Anterior cingulate cortex (tissue), 58 donors: Measurements from ENCODE around the gene TOM1.
A peak's percentile ranks its signal among the peaks of the same experiment; 100 is the strongest.
"Not testable (repeated sequence)": the region's sequence is repeated elsewhere in the genome, so short reads cannot be mapped to it uniquely, and the experiment has no call there.

Experiments
- DNase-seq, 58 donors: peaks; one replicate each; lab custom pipeline; 2025; lab: John Stamatoyannopoulos, UW

The TOM1 gene

GRCh38 chr22:35363566-35364086 is 63.9 kb downstream of the TOM1 start:
- DNase-seq, result no peak

GRCh38 chr22:35364230-35364629 is 64.5 kb downstream of the TOM1 start:
- not testable (repeated sequence) for DNase-seq

GRCh38 chr22:35367331-35367886 is 67.7 kb downstream of the TOM1 start:
- DNase-seq, result no peak

- no peak for DNase-seq
Measured at GRCh38 chr22:35368386-35368785, 68.7 kb downstream of the TOM1 start.

- no peak for DNase-seq
Measured at GRCh38 chr22:35369996-35370395, 70.3 kb downstream of the TOM1 start.

GRCh38 chr22:35373781-35374180 is 74.1 kb downstream of the TOM1 start:
- peak in 7 of 58 donors; percentile 10 to 54 (median 26) for DNase-seq

- no peak for DNase-seq
Measured at GRCh38 chr22:35375031-35375430, 75.3 kb downstream of the TOM1 start.

- no peak for DNase-seq
Measured at GRCh38 chr22:35375526-35375925, 75.8 kb downstream of the TOM1 start.

- DNase-seq, result peak in 54 of 58 donors; percentile 15 to 88 (median 66)
Measured at GRCh38 chr22:35376728-35377472, 77.2 kb downstream of the TOM1 start.

GRCh38 chr22:35377735-35378134 is 78.0 kb downstream of the TOM1 start:
- DNase-seq, result peak in 1 of 58 donors; percentile 8

GRCh38 chr22:35378621-35379020 is 78.9 kb downstream of the TOM1 start:
- no peak for DNase-seq

GRCh38 chr22:35379146-35379993 is 79.7 kb downstream of the TOM1 start:
- DNase-seq, result no peak

- DNase-seq, result no peak
Measured at GRCh38 chr22:35380013-35380412, 80.3 kb downstream of the TOM1 start.

- peak in 57 of 58 donors; percentile 18 to 93 (median 79) for DNase-seq
Measured at GRCh38 chr22:35380537-35381423, 81.1 kb downstream of the TOM1 start, which contains the start of gene HMOX1. Gene HMOX1 (plus strand): TSS chr22:35381096. CDS start chr22:35381174, 78 bp downstream.

GRCh38 chr22:35381424-35382009 is 81.8 kb downstream of the TOM1 start:
- DNase-seq, result peak in 2 of 58 donors; percentile 30 to 35

- no peak for DNase-seq
Measured at GRCh38 chr22:35383679-35384071, 84.0 kb downstream of the TOM1 start.

- no peak for DNase-seq
Measured at GRCh38 chr22:35384527-35384926, 84.8 kb downstream of the TOM1 start.

- DNase-seq, result no peak
Measured at GRCh38 chr22:35384975-35385588, 85.4 kb downstream of the TOM1 start.

GRCh38 chr22:35386670-35387288 is 87.1 kb downstream of the TOM1 start:
- no peak for DNase-seq
